ENCODE results near the gene SCNN1B. TPM values are rescaled to one million over a fixed set of nuclear protein-coding genes. Genes with fewer than 3 reads are reported as not detected.
A peak's percentile ranks its signal among the peaks of the same experiment; 100 is the strongest.

The SCNN1B gene
- total RNA-seq, 6 experiments from 2014 or later, result not detected

GRCh38 chr16:23279721-23280153, 22.4 kb upstream of the SCNN1B start:
- no peaks in the 10 kb centered on the region for H3K9me3 Mint-ChIP-seq
- no peak for DNase-seq
- no peaks in the 10 kb centered on the region for H3K36me3 Mint-ChIP-seq (ENCODE audit: low read depth)
- peaks cover 4% of the 10 kb centered on the region for H3K27me3 Mint-ChIP-seq (ENCODE audit: insufficient read depth)
- H3K4me1 Mint-ChIP-seq (ENCODE audit: low read depth), result peaks cover 22% of the 10 kb centered on the region
- no peak for TF ChIP-seq CTCF (IDR thresholded peaks at IDR 0.05)
- H3K4me3 Mint-ChIP-seq, result no peak overlapping the region
- no peak overlapping the region for H3K27ac Mint-ChIP-seq

GRCh38 chr16:23280483-23280967, 21.6 kb upstream of the SCNN1B start:
- no peak for DNase-seq
- no peak for TF ChIP-seq CTCF (IDR thresholded peaks at IDR 0.05)
- no peak overlapping the region for H3K27ac Mint-ChIP-seq
- peaks cover 2% of the 10 kb centered on the region; the same call in 1 of the 2 replicates for H3K27me3 Mint-ChIP-seq (ENCODE audit: insufficient read depth)
- peak overlapping the region; percentile 18; the same call in 1 of the 2 replicates for H3K4me3 Mint-ChIP-seq
- H3K9me3 Mint-ChIP-seq, result no peaks in the 10 kb centered on the region
- no peaks in the 10 kb centered on the region for H3K36me3 Mint-ChIP-seq (ENCODE audit: low read depth)
- peaks cover 24% of the 10 kb centered on the region for H3K4me1 Mint-ChIP-seq (ENCODE audit: low read depth)

GRCh38 chr16:23282568-23282967, 19.5 kb upstream of the SCNN1B start:
- Mint-ChIP-seq H3K4me3 (no peak overlapping the region), H3K27ac (no peak overlapping the region), H3K27me3 (ENCODE audit: insufficient read depth) (peaks cover 2% of the 10 kb centered on the region; the same call in 1 of the 2 replicates), H3K9me3 (no peaks in the 10 kb centered on the region), H3K36me3 (ENCODE audit: low read depth) (no peaks in the 10 kb centered on the region), H3K4me1 (ENCODE audit: low read depth) (peaks cover 35% of the 10 kb centered on the region)
- TF ChIP-seq CTCF (IDR thresholded peaks at IDR 0.05), result no peak
- no peak for DNase-seq

- peaks cover 29% of the 10 kb centered on the region for H3K4me1 Mint-ChIP-seq (ENCODE audit: low read depth)
- no peak for TF ChIP-seq CTCF (IDR thresholded peaks at IDR 0.05)
- H3K4me3 Mint-ChIP-seq, result no peak overlapping the region
- 0 out of 2 replicates have a peak, but pooled peaks cover 2% of the 10 kb centered on the region for H3K27me3 Mint-ChIP-seq (ENCODE audit: insufficient read depth)
- H3K27ac Mint-ChIP-seq, result no peak overlapping the region
- H3K9me3 Mint-ChIP-seq, result no peaks in the 10 kb centered on the region
- H3K36me3 Mint-ChIP-seq (ENCODE audit: low read depth), result no peaks in the 10 kb centered on the region
- DNase-seq, result no peak
These were observed 18.5 kb upstream of the SCNN1B start for GRCh38 chr16:23283571-23283970.

GRCh38 chr16:23284584-23284983, 17.5 kb upstream of the SCNN1B start:
- Mint-ChIP-seq H3K36me3 (ENCODE audit: low read depth) (no peaks in the 10 kb centered on the region), H3K27me3 (ENCODE audit: insufficient read depth) (0 out of 2 replicates have a peak, but pooled peaks cover 2% of the 10 kb centered on the region), H3K4me1 (ENCODE audit: low read depth) (peaks cover 29% of the 10 kb centered on the region), H3K27ac (0 out of 2 replicates have a peak overlapping the region, but pooled peaks have one; percentile 3), H3K9me3 (no peaks in the 10 kb centered on the region), H3K4me3 (no peak overlapping the region)
- TF ChIP-seq CTCF (IDR thresholded peaks at IDR 0.05), result no peak
- no peak for DNase-seq

Measured in HFFc6 (cell line).